ENCODE measurements around the gene PTHLH. TPM values are rescaled to one million over a fixed set of nuclear protein-coding genes. Genes with fewer than 3 reads are reported as not detected.

PTHLH gene
- total RNA-seq, 1 experiment from 2014 or later: not detected

GRCh38 chr12:27936196-27936595 is 36.3 kb downstream of the PTHLH start:
- ChIA-PET POLR2A (interaction anchor here (0.6 kb wide), 1 partner anchor 178 kb away, joined by 3 read pairs; no protein-coding TSS in a partner anchor), CTCF (interaction anchor here (1.1 kb wide), 1 partner anchor 9 kb away, joined by 3 read pairs; no protein-coding TSS in a partner anchor)
- Histone ChIP-seq H3K4me1 (no peaks in the 10 kb centered on the region), H3K4me3 (ENCODE audit: low read depth, low read length) (no peak overlapping the region), H3K9me3 (no peaks in the 10 kb centered on the region), H3K36me3 (ENCODE audit: control insufficient read depth, insufficient read depth, low read length) (no peaks in the 10 kb centered on the region), H3K27me3 (replicated peaks; ENCODE audit: control insufficient read depth, insufficient read depth, low read length) (no peaks in the 10 kb centered on the region)
- Mint-ChIP-seq H3K4me1 (ENCODE audit: low read depth, unreplicated experiment) (no peaks in the 10 kb centered on the region), H3K4me3 (ENCODE audit: unreplicated experiment) (no peak overlapping the region), H3K27me3 (ENCODE audit: insufficient read depth, unreplicated experiment) (peaks cover 4% of the 10 kb centered on the region), H3K27ac (ENCODE audit: unreplicated experiment) (no peak overlapping the region), H3K9me3 (ENCODE audit: unreplicated experiment) (no peaks in the 10 kb centered on the region), H3K36me3 (ENCODE audit: insufficient read depth, unreplicated experiment) (no peaks in the 10 kb centered on the region)
- no TSS peak for BruUV-seq (replicated peaks)
- TF ChIP-seq CTCF (IDR thresholded peaks at IDR 0.05; ENCODE audit: insufficient read depth in 1 of 2, low read depth in 1 of 2, low read length in 1 of 2, severe bottlenecking in 1 of 2, unreplicated experiment in 1 of 2): no peak
- intact Hi-C loops (cut with micrococcal nuclease; ENCODE audit: unreplicated experiment): no loop called here
- no peak for DNase-seq

GRCh38 chr12:27934276-27934675 is 38.3 kb downstream of the PTHLH start:
- H3K4me1 Mint-ChIP-seq (ENCODE audit: low read depth, unreplicated experiment): no peaks in the 10 kb centered on the region
- TF ChIP-seq CTCF (IDR thresholded peaks at IDR 0.05; ENCODE audit: insufficient read depth in 1 of 2, low read depth in 1 of 2, low read length in 1 of 2, severe bottlenecking in 1 of 2, unreplicated experiment in 1 of 2): no peak
- CTCF ChIA-PET: no interaction called here
- intact Hi-C loops (cut with micrococcal nuclease; ENCODE audit: unreplicated experiment): no loop called here
- Histone ChIP-seq H3K4me1 (no peaks in the 10 kb centered on the region), H3K36me3 (ENCODE audit: control insufficient read depth, insufficient read depth, low read length) (no peaks in the 10 kb centered on the region), H3K9me3 (no peaks in the 10 kb centered on the region), H3K4me3 (ENCODE audit: low read depth, low read length) (no peak overlapping the region), H3K27me3 (replicated peaks; ENCODE audit: control insufficient read depth, insufficient read depth, low read length) (no peaks in the 10 kb centered on the region)
- no peaks in the 10 kb centered on the region for H3K36me3 Mint-ChIP-seq (ENCODE audit: insufficient read depth, unreplicated experiment)
- H3K27ac Mint-ChIP-seq (ENCODE audit: unreplicated experiment): no peak overlapping the region
- no peak for DNase-seq
- peaks cover 4% of the 10 kb centered on the region for H3K27me3 Mint-ChIP-seq (ENCODE audit: insufficient read depth, unreplicated experiment)
- no peak overlapping the region for H3K4me3 Mint-ChIP-seq (ENCODE audit: unreplicated experiment)
- H3K9me3 Mint-ChIP-seq (ENCODE audit: unreplicated experiment): no peaks in the 10 kb centered on the region
- no TSS peak for BruUV-seq (replicated peaks)
- POLR2A ChIA-PET: no interaction called here

GRCh38 chr12:27931390-27931789 is 41.1 kb downstream of the PTHLH start:
- Mint-ChIP-seq H3K27me3 (ENCODE audit: insufficient read depth, unreplicated experiment) (no peaks in the 10 kb centered on the region), H3K4me3 (ENCODE audit: unreplicated experiment) (no peak overlapping the region), H3K4me1 (ENCODE audit: low read depth, unreplicated experiment) (peaks cover 7% of the 10 kb centered on the region), H3K27ac (ENCODE audit: unreplicated experiment) (no peak overlapping the region), H3K9me3 (ENCODE audit: unreplicated experiment) (no peaks in the 10 kb centered on the region), H3K36me3 (ENCODE audit: insufficient read depth, unreplicated experiment) (no peaks in the 10 kb centered on the region)
- no TSS peak for BruUV-seq (replicated peaks)
- H3K4me1 ChIP-seq: no peaks in the 10 kb centered on the region
- TF ChIP-seq CTCF (IDR thresholded peaks at IDR 0.05; ENCODE audit: insufficient read depth in 1 of 2, low read depth in 1 of 2, low read length in 1 of 2, severe bottlenecking in 1 of 2, unreplicated experiment in 1 of 2): no peak
- H3K4me3 ChIP-seq (ENCODE audit: low read depth, low read length): no peak overlapping the region
- no peaks in the 10 kb centered on the region for H3K27me3 ChIP-seq (replicated peaks; ENCODE audit: control insufficient read depth, insufficient read depth, low read length)
- ChIA-PET POLR2A (no interaction called here), CTCF (no interaction called here)
- H3K36me3 ChIP-seq (ENCODE audit: control insufficient read depth, insufficient read depth, low read length): no peaks in the 10 kb centered on the region
- H3K9me3 ChIP-seq: no peaks in the 10 kb centered on the region
- intact Hi-C loops (cut with micrococcal nuclease; ENCODE audit: unreplicated experiment): no loop called here
- no peak for DNase-seq
